MM.1S (cell line): ENCODE measurements around the gene AHSP.

Experiments
- EZH2 ChIP-seq: fragments of 300-600 bp; sonication (generic); optimal IDR thresholded peaks from 2 replicates; pipeline ENCODE3; 2017; ENCODE audit warnings: low read depth, mild to moderate bottlenecking, antibody characterized with exemption, low read length, mixed read lengths
- EZH2phosphoT487 ChIP-seq: fragments of 300-600 bp; sonication (generic); IDR thresholded peaks from 2 replicates; pipeline ENCODE4 v1.6.1; 2018; ENCODE audit warnings: antibody characterized with exemption, low read length
- TF ChIP-seq, protein P1 (sequence below): fragments of 300-600 bp; sonication (generic); IDR thresholded peaks from 2 replicates; pipeline ENCODE4 v1.5.1; 2016; ENCODE audit warnings: antibody characterized with exemption, low read length, mixed read lengths

DNA sequence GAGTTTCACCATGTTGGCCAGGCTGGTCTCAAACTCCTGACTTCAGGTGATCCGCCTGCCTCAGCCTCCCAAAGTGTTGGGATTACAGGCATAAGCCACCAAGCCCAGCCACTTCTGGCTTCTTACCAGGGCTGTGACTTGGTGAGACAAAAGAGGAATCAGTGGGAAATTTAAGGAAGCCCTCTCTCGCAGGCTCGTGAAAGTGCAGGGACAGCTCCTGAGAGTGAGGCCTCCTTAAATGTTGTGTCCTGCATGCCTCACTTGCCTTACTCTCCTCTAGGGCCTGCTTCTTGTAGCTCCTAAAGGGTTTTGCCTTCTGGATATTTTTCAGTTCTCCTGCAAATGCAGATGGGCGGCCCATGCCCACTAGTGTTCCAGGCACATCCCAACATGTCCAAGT is 5.2 kb downstream of the AHSP start:
- TF ChIP-seq, protein P1, sequence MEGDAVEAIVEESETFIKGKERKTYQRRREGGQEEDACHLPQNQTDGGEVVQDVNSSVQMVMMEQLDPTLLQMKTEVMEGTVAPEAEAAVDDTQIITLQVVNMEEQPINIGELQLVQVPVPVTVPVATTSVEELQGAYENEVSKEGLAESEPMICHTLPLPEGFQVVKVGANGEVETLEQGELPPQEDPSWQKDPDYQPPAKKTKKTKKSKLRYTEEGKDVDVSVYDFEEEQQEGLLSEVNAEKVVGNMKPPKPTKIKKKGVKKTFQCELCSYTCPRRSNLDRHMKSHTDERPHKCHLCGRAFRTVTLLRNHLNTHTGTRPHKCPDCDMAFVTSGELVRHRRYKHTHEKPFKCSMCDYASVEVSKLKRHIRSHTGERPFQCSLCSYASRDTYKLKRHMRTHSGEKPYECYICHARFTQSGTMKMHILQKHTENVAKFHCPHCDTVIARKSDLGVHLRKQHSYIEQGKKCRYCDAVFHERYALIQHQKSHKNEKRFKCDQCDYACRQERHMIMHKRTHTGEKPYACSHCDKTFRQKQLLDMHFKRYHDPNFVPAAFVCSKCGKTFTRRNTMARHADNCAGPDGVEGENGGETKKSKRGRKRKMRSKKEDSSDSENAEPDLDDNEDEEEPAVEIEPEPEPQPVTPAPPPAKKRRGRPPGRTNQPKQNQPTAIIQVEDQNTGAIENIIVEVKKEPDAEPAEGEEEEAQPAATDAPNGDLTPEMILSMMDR: no peak
- TF ChIP-seq EZH2 (no peak), EZH2phosphoT487 (no peak)
